ENCODE results near the gene KCND2.
"Not testable (repeated sequence)": the region's sequence is repeated elsewhere in the genome, so short reads cannot be mapped to it uniquely, and the experiment has no call there.

The KCND2 gene

GRCh38 chr7:120775755-120776154, 502.8 kb downstream of the KCND2 start:
- no peak for FAIRE-seq

GRCh38 chr7:120779078-120779477, 506.1 kb downstream of the KCND2 start:
- not testable (repeated sequence) for FAIRE-seq

- FAIRE-seq = not testable (repeated sequence)
These were observed 507.5 kb downstream of the KCND2 start for GRCh38 chr7:120780451-120780850.

- FAIRE-seq = no peak
These were observed 508.0 kb downstream of the KCND2 start for GRCh38 chr7:120780938-120781337.

- FAIRE-seq = not testable (repeated sequence)
These were observed 508.9 kb downstream of the KCND2 start for GRCh38 chr7:120781924-120782323.

GRCh38 chr7:120783273-120783672, 510.3 kb downstream of the KCND2 start:
- FAIRE-seq = no peak

GRCh38 chr7:120783721-120784120, 510.7 kb downstream of the KCND2 start:
- FAIRE-seq = no peak

- no peak for FAIRE-seq
These were observed 512.1 kb downstream of the KCND2 start for GRCh38 chr7:120785095-120785494.

GRCh38 chr7:120792091-120792860, 519.3 kb downstream of the KCND2 start:
- FAIRE-seq = no peak

- no peak for FAIRE-seq
These were observed 519.8 kb downstream of the KCND2 start for GRCh38 chr7:120792861-120793130.

- no peak for FAIRE-seq
These were observed 520.4 kb downstream of the KCND2 start for GRCh38 chr7:120793213-120793936.

- no peak for FAIRE-seq
These were observed 521.2 kb downstream of the KCND2 start for GRCh38 chr7:120794106-120794729.

- FAIRE-seq = no peak
These were observed 524.2 kb downstream of the KCND2 start for GRCh38 chr7:120797026-120797645.

- no peak for FAIRE-seq
These were observed 526.2 kb downstream of the KCND2 start for GRCh38 chr7:120799147-120799546.

All from islet of Langerhans (tissue), 1 donor.